A549 (cell line): ENCODE results near the gene TMEM158.

Source experiments
- EHMT2 ChIP-seq: fragments of 200-600 bp; sonication (generic); IDR thresholded peaks from 2 replicates; pipeline ENCODE4 v1.6.1; 2016; ENCODE audit warnings: antibody characterized with exemption, low read depth, mild to moderate bottlenecking, moderate library complexity
- EP300 ChIP-seq, 2 experiments: fragments of >200 bp; sonication (Bioruptor Twin); formaldehyde crosslinking; IDR thresholded peaks; 2 replicates in 1 of 2; 3 replicates in 1 of 2; pipeline ENCODE4 v1.6.1; 2016 to 2017
- MAX ChIP-seq: IDR thresholded peaks from 2 replicates; pipeline ENCODE4 v1.6.1; 2012
- RAD21 ChIP-seq, 2 experiments: fragments of >200 bp in 1 of 2; sonication (Bioruptor Twin) in 1 of 2; formaldehyde crosslinking in 1 of 2; IDR thresholded peaks in 1 of 2; conservative IDR thresholded peaks in 1 of 2; 2 replicates in 1 of 2; 3 replicates in 1 of 2; pipeline ENCODE4 v1.6.1; 2012 to 2018; ENCODE audit warnings: inconsistent platforms in 1 of 2
- TF ChIP-seq, protein P1 (sequence below): fragments of 250-450 bp; sonication (Bioruptor Pico); IDR thresholded peaks from 2 replicates; pipeline ENCODE4 v1.5.0; 2020; ENCODE audit warnings: low read depth, mild to moderate bottlenecking, moderate library complexity

GRCh38 chr3:45241206-45241605 lies 15.1 kb upstream of the TMEM158 start:
- TF ChIP-seq, protein P1, sequence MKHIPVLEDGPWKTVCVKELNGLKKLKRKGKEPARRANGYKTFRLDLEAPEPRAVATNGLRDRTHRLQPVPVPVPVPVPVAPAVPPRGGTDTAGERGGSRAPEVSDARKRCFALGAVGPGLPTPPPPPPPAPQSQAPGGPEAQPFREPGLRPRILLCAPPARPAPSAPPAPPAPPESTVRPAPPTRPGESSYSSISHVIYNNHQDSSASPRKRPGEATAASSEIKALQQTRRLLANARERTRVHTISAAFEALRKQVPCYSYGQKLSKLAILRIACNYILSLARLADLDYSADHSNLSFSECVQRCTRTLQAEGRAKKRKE = no peak
- TF ChIP-seq RAD21 (conservative IDR thresholded peaks at IDR 0.05 in 1 of 2, IDR thresholded peaks at IDR 0.05 in 1 of 2) = no peak
- no peak for TF ChIP-seq MAX
- TF ChIP-seq EHMT2 = no peak
- TF ChIP-seq EP300 (IDR thresholded peaks at IDR 0.05) = no peak
